Activated CD4-positive, alpha-beta T cell treated with anti-CD3 and anti-CD28 coated beads, Interleukin-2, amount 10 ng/mL, durations not matched to agents 7 days and 5 days (primary cell): ENCODE measurements around the gene CLIC6. TPM values are rescaled to one million over a fixed set of nuclear protein-coding genes. Genes with fewer than 3 reads are reported as not detected.
A peak's percentile ranks its signal among the peaks of the same experiment; 100 is the strongest.

ENCODE experiments used
- CTCF ChIA-PET: fragments of 350-600 bp; sonication (Branson Sonifier 250); formaldehyde crosslinking; loops from one replicate; lab custom pipeline; 2021; ENCODE audit warnings: antibody characterized with exemption; lab: Charles Lee
- POLR2A ChIA-PET: fragments of 350-600 bp; sonication (Branson Sonifier 250); formaldehyde crosslinking; loops from one replicate; lab custom pipeline; 2021; ENCODE audit warnings: antibody characterized with exemption; lab: Charles Lee
- DNase-seq: peaks from one replicate; pipeline ENCODE4 v3.0.0-alpha.2; 2020
- H3K27ac Mint-ChIP-seq: one replicate; pipeline ENCODE4 v1.8.0; 2021; ENCODE audit warnings: mild to moderate bottlenecking, moderate library complexity, mixed read lengths
- H3K27me3 Mint-ChIP-seq: one replicate; pipeline ENCODE4 v1.8.0; 2021; ENCODE audit warnings: mixed read lengths
- H3K36me3 Mint-ChIP-seq: one replicate; pipeline ENCODE4 v1.8.0; 2021; ENCODE audit warnings: low read depth, mixed read lengths
- H3K4me1 Mint-ChIP-seq: one replicate; pipeline ENCODE4 v1.8.0; 2021; ENCODE audit warnings: mixed read lengths
- H3K4me3 Mint-ChIP-seq: one replicate; pipeline ENCODE4 v1.8.0; 2021; ENCODE audit warnings: mild to moderate bottlenecking, moderate library complexity, mixed read lengths
- H3K9me3 Mint-ChIP-seq: one replicate; pipeline ENCODE4 v1.8.0; 2021; ENCODE audit warnings: mixed read lengths
- total RNA-seq, 2 experiments: library from RNA; stranded (reverse); gene quantifications; one replicate each; pipeline ENCODE4 v1.2.3, GENCODE V29; 2021

CLIC6 gene
- total RNA-seq, 2 experiments from 2014 or later, result not detected

- DNase-seq, result no peak
- no peak overlapping the region for H3K27ac Mint-ChIP-seq
- H3K4me1 Mint-ChIP-seq, result no peaks in the 10 kb centered on the region
- peaks cover 14% of the 10 kb centered on the region for H3K27me3 Mint-ChIP-seq
- ChIA-PET POLR2A (no interaction called here), CTCF (no interaction called here)
- no peaks in the 10 kb centered on the region for H3K9me3 Mint-ChIP-seq
- H3K4me3 Mint-ChIP-seq, result no peak overlapping the region
- H3K36me3 Mint-ChIP-seq, result no peaks in the 10 kb centered on the region
These were observed 71.4 kb downstream of the CLIC6 start for GRCh38 chr21:34740198-34740597.

- no peaks in the 10 kb centered on the region for H3K9me3 Mint-ChIP-seq
- H3K27me3 Mint-ChIP-seq, result peaks cover 6% of the 10 kb centered on the region
- CTCF ChIA-PET, result interaction anchor here (0.6 kb wide), 1 partner anchor 68 kb away, joined by 3 read pairs; no protein-coding TSS in a partner anchor
- no peak overlapping the region for H3K27ac Mint-ChIP-seq
- H3K4me1 Mint-ChIP-seq, result peaks cover 4% of the 10 kb centered on the region
- no peaks in the 10 kb centered on the region for H3K36me3 Mint-ChIP-seq
- no peak for DNase-seq
- POLR2A ChIA-PET, result no interaction called here
- H3K4me3 Mint-ChIP-seq, result no peak overlapping the region
These were observed 74.5 kb downstream of the CLIC6 start for GRCh38 chr21:34743285-34743684.

GRCh38 chr21:34743831-34744230 is 75.0 kb downstream of the CLIC6 start:
- no peaks in the 10 kb centered on the region for H3K36me3 Mint-ChIP-seq
- peaks cover 4% of the 10 kb centered on the region for H3K4me1 Mint-ChIP-seq
- peaks cover 8% of the 10 kb centered on the region for H3K27me3 Mint-ChIP-seq
- H3K4me3 Mint-ChIP-seq, result no peak overlapping the region
- H3K9me3 Mint-ChIP-seq, result no peaks in the 10 kb centered on the region
- ChIA-PET POLR2A (no interaction called here), CTCF (interaction anchor here (0.6 kb wide), 1 partner anchor 69 kb away, joined by 3 read pairs; no protein-coding TSS in a partner anchor)
- no peak for DNase-seq
- no peak overlapping the region for H3K27ac Mint-ChIP-seq

GRCh38 chr21:34744801-34745200 is 76.0 kb downstream of the CLIC6 start:
- no peaks in the 10 kb centered on the region for H3K9me3 Mint-ChIP-seq
- H3K4me1 Mint-ChIP-seq, result peaks cover 4% of the 10 kb centered on the region
- ChIA-PET POLR2A (no interaction called here), CTCF (interaction anchor here (1.0 to 1.2 kb wide), 8 partner anchors 7 to 1278 kb away, joined by 3 to 12 read pairs (median 4); no protein-coding TSS in a partner anchor)
- no peak for DNase-seq
- H3K4me3 Mint-ChIP-seq, result no peak overlapping the region
- H3K36me3 Mint-ChIP-seq, result no peaks in the 10 kb centered on the region
- peaks cover 9% of the 10 kb centered on the region for H3K27me3 Mint-ChIP-seq
- no peak overlapping the region for H3K27ac Mint-ChIP-seq

GRCh38 chr21:34745557-34746255 is 76.9 kb downstream of the CLIC6 start:
- no peaks in the 10 kb centered on the region for H3K9me3 Mint-ChIP-seq
- peaks cover 4% of the 10 kb centered on the region for H3K4me1 Mint-ChIP-seq
- POLR2A ChIA-PET, result interaction anchor here (0.9 kb wide), 1 partner anchor 26 kb away, joined by 3 read pairs; no protein-coding TSS in a partner anchor
- no peaks in the 10 kb centered on the region for H3K36me3 Mint-ChIP-seq
- peak overlapping the region; percentile 66 for H3K27ac Mint-ChIP-seq
- peaks cover 16% of the 10 kb centered on the region for H3K27me3 Mint-ChIP-seq
- CTCF ChIA-PET, result interaction anchor here (0.5 to 1.3 kb wide), 22 partner anchors 8 to 1356 kb away, joined by 3 to 12 read pairs (median 3); no protein-coding TSS in a partner anchor
- H3K4me3 Mint-ChIP-seq, result peak overlapping the region; percentile 52
- peak; percentile 62 for DNase-seq

- Mint-ChIP-seq H3K9me3 (no peaks in the 10 kb centered on the region), H3K27me3 (peaks cover 14% of the 10 kb centered on the region), H3K4me1 (peaks cover 4% of the 10 kb centered on the region), H3K4me3 (no peak overlapping the region), H3K27ac (no peak overlapping the region), H3K36me3 (no peaks in the 10 kb centered on the region)
- CTCF ChIA-PET, result no interaction called here
- no peak for DNase-seq
- POLR2A ChIA-PET, result no interaction called here
These were observed 80.1 kb downstream of the CLIC6 start for GRCh38 chr21:34748862-34749261.

GRCh38 chr21:34754690-34755647 is 86.2 kb downstream of the CLIC6 start:
- H3K27ac Mint-ChIP-seq, result no peak overlapping the region
- no peak overlapping the region for H3K4me3 Mint-ChIP-seq
- POLR2A ChIA-PET, result no interaction called here
- no peaks in the 10 kb centered on the region for H3K9me3 Mint-ChIP-seq
- peaks cover 18% of the 10 kb centered on the region for H3K27me3 Mint-ChIP-seq
- CTCF ChIA-PET, result no interaction called here
- H3K36me3 Mint-ChIP-seq, result no peaks in the 10 kb centered on the region
- DNase-seq, result no peak
- no peaks in the 10 kb centered on the region for H3K4me1 Mint-ChIP-seq

- Mint-ChIP-seq H3K9me3 (peaks cover 5% of the 10 kb centered on the region), H3K27ac (no peak overlapping the region), H3K4me1 (no peaks in the 10 kb centered on the region), H3K36me3 (no peaks in the 10 kb centered on the region), H3K4me3 (no peak overlapping the region), H3K27me3 (no peaks in the 10 kb centered on the region)
- CTCF ChIA-PET, result interaction anchor here (1.0 to 1.5 kb wide), 3 partner anchors 16 to 77 kb away, joined by 3 read pairs; no protein-coding TSS in a partner anchor
- POLR2A ChIA-PET, result no interaction called here
- DNase-seq, result no peak
These were observed 93.0 kb downstream of the CLIC6 start for GRCh38 chr21:34761758-34762330.

GRCh38 chr21:34762786-34763185 is 94.0 kb downstream of the CLIC6 start:
- ChIA-PET POLR2A (interaction anchor here (0.6 kb wide), 1 partner anchor 1077 kb away, joined by 6 read pairs; no protein-coding TSS in a partner anchor), CTCF (interaction anchor here (1.5 kb wide), 1 partner anchor 78 kb away, joined by 3 read pairs; no protein-coding TSS in a partner anchor)
- Mint-ChIP-seq H3K36me3 (no peaks in the 10 kb centered on the region), H3K4me1 (no peaks in the 10 kb centered on the region), H3K9me3 (peaks cover 5% of the 10 kb centered on the region), H3K27me3 (no peaks in the 10 kb centered on the region), H3K4me3 (no peak overlapping the region), H3K27ac (no peak overlapping the region)
- no peak for DNase-seq

GRCh38 chr21:34764715-34765284 is 96.0 kb downstream of the CLIC6 start:
- Mint-ChIP-seq H3K27ac (no peak overlapping the region), H3K27me3 (no peaks in the 10 kb centered on the region), H3K4me1 (no peaks in the 10 kb centered on the region), H3K9me3 (peaks cover 5% of the 10 kb centered on the region), H3K4me3 (no peak overlapping the region), H3K36me3 (no peaks in the 10 kb centered on the region)
- ChIA-PET CTCF (no interaction called here), POLR2A (no interaction called here)
- no peak for DNase-seq

GRCh38 chr21:34765619-34766018 is 96.8 kb downstream of the CLIC6 start:
- Mint-ChIP-seq H3K27me3 (no peaks in the 10 kb centered on the region), H3K4me1 (no peaks in the 10 kb centered on the region), H3K27ac (no peak overlapping the region), H3K36me3 (no peaks in the 10 kb centered on the region), H3K4me3 (no peak overlapping the region), H3K9me3 (peaks cover 5% of the 10 kb centered on the region)
- DNase-seq, result no peak
- POLR2A ChIA-PET, result no interaction called here
- CTCF ChIA-PET, result no interaction called here

GRCh38 chr21:34766862-34767261 is 98.1 kb downstream of the CLIC6 start:
- Mint-ChIP-seq H3K27ac (no peak overlapping the region), H3K9me3 (peaks cover 5% of the 10 kb centered on the region), H3K27me3 (no peaks in the 10 kb centered on the region), H3K36me3 (no peaks in the 10 kb centered on the region), H3K4me1 (no peaks in the 10 kb centered on the region), H3K4me3 (no peak overlapping the region)
- CTCF ChIA-PET, result no interaction called here
- no peak for DNase-seq
- POLR2A ChIA-PET, result no interaction called here
